NAMALWA (cell line): ENCODE data around the gene PRKG1.
"Not testable (repeated sequence)": the region's sequence is repeated elsewhere in the genome, so short reads cannot be mapped to it uniquely, and the experiment has no call there.

ENCODE experiments used
- DNase-seq: peaks from one replicate; pipeline ENCODE4 v3.0.0-alpha.2; 2015; ENCODE audit warnings: low spot score

Gene PRKG1

GRCh38 chr10:51427758-51428157, 353.5 kb downstream of the PRKG1 start:
- no peak for DNase-seq

- no peak for DNase-seq
These were observed 356.2 kb downstream of the PRKG1 start for GRCh38 chr10:51430506-51430905.

DNA sequence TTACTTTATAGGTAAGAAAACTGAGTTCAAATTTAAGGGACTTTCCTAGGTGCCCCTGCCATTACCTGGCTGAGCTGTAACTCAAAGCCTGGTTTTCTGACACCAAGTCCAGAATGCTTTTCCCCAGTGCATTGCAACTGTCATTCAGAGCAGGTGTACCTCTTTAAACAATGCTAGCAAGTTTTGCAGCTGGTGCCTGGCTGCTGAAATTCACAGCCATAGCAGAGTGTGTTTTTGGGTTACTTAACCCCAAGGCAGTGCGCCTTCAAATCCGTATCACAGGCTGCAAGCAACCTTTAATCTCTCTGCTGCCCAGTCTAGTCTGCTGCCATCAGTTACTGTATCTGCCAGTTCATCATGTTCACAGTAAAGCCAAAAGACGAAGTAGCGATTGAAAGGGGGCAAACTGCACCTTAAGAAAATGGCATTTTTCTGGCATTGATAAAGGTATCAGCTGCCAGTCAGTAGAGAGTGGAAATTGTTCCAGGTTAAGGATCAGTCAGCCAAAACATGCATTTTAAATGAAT, 359.7 kb downstream of the PRKG1 start:
- DNase-seq, result no peak

GRCh38 chr10:51436805-51437204, 362.5 kb downstream of the PRKG1 start:
- DNase-seq, result no peak

DNA sequence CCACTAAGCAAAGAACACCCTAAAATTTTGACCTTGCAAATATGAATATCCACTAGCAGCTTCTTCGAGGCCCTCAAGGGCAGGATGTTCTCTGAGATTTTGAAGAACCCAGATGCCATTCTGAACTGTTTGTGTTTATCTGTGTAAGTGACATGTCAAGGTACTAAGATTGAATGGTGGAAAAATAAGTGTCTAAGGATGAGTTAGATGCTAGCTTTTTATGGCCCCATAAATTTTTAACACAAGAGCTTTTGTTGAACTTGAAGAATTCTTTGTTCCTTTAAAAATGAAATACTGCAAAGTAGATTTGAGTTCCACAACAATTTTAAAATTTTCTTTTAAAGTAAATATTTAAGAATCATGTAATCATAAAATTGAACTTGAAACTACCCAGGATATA, 365.4 kb downstream of the PRKG1 start:
- no peak for DNase-seq

GRCh38 chr10:51445588-51445987, 371.3 kb downstream of the PRKG1 start:
- no peak for DNase-seq

DNA sequence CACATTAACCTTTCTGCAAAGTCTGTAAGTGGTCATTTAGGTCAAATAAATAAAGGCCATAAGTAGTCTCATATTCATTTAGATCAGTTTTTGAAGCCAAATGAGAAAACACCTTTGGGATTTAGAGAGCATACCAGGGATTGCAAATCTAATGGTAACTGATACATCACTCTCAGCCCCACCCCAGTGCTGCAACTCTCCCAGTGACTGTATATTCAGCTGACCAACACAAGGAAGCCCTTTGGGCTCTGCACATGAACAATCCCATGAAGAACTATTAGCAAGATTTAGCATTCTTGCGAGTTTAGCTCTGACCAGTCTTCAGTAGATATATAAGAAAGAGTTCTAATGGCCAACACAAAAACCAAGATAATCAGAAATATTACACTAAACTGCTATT, 372.8 kb downstream of the PRKG1 start:
- DNase-seq, result no peak

DNA sequence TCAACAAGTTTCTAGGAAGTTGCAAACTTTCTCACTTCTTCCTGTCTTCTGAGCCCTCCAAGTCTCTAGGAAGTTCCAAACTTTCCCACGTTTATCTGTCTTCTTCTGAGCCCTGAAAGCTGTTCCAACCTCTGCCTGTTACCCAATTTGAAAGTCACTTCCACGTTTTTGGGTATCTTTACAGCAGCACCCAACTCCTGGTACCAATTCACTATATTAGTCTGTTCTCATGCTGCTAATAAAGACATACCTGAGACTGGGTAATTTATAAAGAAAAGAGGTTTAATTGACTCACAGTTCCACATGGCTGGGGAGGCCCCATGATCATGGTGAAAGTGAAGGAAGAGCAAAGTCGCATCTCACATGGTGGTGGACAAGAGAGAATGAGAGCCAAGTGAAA, 381.5 kb downstream of the PRKG1 start:
- not testable (repeated sequence) for DNase-seq

DNA sequence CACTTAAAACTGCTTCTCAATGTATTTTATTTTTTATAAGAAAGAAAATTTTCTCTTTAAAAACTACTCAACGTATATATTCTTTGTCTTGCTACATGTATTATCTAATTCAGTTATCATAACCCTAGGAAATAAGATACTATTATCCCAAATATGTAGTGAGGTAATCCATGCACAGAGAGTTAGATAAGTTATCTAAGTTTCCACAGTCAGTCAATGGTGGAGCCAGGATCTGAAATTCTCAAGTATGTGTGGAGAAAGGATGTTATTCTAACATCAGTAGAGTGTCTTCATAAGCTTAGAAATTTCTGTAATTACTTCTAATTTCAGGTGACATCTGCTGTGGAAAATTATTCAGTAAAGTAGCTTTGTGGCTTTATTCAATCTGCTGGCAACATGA, 385.2 kb downstream of the PRKG1 start:
- DNase-seq, result no peak

DNA sequence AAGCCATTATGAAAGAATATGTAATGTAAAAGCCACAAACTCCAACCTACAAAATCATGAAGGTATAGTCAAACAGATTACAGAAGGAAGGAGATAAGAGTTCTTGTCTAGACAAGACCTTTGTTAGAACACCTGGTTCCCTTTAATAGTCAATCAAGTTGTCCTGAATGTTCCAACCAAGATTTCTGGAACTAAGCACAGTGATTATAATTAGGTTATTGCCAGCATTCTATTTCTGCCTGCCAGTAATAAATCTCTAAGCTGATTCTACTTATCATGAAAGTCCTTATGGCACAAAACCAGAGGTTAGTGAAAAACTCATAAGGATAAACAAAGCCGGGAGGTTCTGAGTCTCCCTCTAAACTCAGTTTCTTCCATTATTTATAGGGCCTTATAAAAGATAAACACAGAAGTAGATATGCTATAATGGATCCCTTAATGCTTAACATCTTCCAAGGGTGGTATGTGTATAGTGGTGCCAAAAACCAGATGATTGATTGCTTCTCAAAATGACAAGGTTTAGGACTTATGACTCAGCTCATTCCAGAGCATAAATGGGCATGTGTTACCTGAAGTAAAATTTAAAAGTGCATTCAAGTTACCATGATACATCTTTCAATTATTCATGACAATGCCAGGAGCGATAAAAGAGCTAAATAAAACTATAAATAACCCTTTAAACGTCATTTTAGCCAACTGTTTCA, 387.9 kb downstream of the PRKG1 start:
- no peak for DNase-seq

DNA sequence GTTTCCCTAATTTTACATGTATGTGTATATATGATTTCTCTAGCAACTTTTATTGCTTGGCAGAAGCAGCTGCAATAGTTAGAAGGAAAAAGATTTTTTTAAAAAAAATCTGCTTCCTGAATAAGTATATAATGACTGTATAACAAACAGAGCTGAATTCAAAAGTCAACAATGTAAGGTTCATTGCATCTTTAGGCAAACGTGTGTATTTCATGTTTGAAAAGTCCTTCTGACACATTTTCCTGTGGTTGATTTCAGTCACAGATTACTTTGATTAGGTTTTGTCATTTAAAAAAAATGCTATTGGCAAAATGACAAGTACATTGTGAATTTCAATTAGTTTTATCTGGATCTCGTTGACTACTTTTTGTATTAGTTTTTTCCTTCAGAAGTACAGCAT, 394.1 kb downstream of the PRKG1 start:
- no peak for DNase-seq

DNA sequence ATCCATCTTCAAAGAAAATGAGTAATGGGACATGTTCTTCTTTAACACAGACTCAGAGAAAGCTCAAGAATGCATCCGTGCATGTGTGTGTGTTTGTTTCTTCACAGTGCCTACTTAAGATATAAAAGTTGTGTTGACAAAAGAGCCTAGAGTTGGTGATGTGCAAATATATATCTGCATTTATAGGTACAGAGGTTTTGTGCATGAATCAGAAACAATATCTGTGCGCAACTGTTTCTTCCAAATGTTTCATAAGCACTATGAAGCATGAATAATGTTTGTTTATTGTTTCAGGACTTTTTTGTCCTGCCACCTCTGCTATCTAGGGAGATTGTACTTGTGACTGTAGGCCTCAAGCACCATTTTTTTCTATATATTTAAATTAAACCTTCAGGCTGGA, 395.4 kb downstream of the PRKG1 start:
- no peak for DNase-seq

DNA sequence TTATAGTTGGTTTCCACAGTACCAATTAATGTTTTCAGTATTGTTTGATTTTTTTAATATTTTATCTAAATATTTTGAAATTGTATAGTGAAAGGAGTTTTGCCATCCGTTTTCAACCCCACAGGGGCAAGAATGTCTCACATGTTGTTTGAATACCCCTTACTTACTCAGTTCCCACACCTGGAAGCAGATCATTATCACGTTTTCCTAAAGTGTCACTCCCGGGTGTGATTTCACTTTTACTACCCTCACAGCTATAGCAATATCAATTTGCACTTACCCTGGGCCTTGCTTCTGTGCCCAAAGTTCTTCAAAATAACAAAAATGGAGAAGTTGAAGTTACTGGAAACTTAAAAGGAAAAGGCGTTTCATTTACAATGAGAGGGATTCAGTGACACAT, 397.0 kb downstream of the PRKG1 start:
- DNase-seq, result no peak

GRCh38 chr10:51472154-51472553, 397.9 kb downstream of the PRKG1 start:
- no peak for DNase-seq

GRCh38 chr10:51479711-51480110, 405.4 kb downstream of the PRKG1 start:
- DNase-seq, result no peak

- DNase-seq, result no peak
These were observed 411.4 kb downstream of the PRKG1 start for GRCh38 chr10:51485668-51486067.

DNA sequence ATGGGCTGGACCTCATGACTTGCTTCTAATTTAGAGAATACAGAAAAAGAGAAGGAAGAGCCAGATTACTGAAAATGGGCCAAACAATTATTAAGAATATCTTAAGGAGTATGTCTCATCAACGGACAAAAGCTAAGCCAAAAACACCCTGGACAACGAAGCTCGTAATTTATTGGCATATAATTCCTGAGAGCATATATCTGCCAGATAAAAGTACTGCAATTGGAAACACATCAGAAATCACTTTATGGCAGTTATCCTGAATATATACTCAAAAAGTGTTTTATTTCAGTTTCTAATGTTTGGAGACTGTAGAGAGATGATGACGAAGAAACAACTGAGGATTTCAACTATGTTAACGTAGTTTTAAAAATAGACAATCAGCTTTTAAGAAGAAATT, 413.3 kb downstream of the PRKG1 start:
- DNase-seq, result no peak

- DNase-seq, result no peak
These were observed 414.6 kb downstream of the PRKG1 start for GRCh38 chr10:51488766-51489408.

DNA sequence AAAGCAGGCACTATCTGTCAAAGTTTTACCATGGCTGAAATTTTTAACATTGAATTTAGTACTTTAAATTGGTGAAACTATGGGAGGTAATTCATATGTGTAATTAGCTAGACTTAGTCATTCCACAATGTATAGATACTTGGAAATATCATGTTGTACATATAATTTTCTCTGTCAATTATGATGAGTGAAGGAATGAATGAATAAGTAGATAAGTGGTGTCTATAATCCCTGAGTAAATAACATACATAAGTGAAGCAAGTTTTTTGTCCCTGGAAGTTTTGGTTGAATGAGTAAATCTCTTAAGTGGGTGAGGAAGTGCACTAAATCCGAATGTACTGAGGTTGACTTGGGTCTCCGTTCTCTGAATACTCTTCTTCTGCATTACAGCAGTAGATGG, 424.1 kb downstream of the PRKG1 start:
- DNase-seq, result no peak

DNA sequence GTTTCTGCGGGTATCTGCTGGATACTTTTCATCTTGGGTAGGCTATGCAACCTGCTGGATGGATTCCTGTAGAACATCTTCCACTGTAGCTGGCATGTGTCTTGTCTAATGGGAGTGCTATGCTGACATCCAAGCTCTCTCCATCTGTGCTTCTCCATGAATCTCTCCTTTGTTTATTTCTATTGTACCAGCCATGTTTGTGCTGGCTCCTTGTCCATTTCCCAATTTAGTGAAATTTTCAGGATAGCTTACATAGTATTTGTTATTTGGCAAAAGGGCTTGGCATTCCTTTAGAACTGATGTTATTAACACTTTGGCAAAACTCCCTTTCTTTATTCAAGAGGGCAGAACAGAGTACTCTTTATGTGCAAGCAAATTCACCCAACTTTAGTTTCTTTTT, 427.1 kb downstream of the PRKG1 start:
- no peak for DNase-seq

DNA sequence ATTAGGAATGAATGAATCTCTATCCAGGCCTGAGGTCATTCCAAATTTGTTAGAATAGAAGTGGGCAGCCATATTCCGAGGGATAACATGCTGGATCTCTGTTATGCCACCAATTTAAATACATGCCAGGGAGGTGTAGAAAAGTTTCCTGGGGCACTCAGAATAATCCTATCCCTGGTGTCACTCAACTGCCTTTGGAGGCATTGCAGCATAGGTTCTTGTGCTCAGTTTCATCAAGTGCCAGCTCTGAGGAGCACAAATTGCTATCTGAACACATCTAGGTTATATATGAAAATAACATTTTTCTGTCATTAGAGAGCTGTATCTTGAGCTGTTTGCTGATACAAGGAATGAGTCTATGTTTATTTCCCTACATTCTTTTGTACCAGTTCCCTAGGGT, 427.8 kb downstream of the PRKG1 start:
- no peak for DNase-seq

- no peak for DNase-seq
These were observed 429.1 kb downstream of the PRKG1 start for GRCh38 chr10:51503378-51503777.

DNA sequence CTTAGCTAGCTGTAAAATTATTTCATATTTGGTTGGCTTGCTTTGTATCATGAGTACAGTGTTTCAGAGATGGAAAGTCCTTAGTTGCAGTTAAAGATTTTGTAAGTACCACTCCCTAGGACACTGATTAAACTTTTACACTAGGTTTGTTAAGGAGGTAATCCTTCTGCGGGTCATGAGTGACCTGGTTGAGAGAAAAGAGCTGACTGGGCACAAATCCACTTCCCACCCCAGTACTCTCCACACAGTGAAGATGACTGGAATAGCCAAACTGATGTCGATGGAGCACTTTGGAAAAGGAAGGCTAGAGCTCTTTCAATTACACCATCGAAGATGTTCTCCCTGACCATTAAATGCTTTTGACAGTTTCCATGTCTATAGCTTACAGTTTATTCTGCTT, 433.2 kb downstream of the PRKG1 start:
- no peak for DNase-seq

DNA sequence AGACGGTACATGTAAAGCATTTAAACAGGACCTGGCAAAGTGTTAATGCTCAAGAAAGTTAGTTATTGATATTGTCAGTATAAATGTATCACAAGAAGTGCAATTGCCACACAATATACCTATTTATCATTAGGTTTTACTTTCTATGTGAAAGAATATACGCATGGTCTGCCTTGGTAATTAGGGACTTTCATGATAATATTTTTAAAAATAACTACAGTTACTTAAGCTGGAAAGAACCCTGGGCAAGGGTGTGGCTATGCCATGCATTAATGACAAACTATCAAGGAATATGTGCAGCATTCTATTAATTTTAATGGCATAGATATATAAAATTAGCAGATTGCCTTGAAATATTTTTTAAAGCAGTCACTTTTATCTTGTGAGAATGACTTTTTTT, 433.9 kb downstream of the PRKG1 start:
- DNase-seq, result no peak
